Hepatocyte (in vitro differentiated cells): ENCODE results near the gene LAMB4. TPM values are rescaled to one million over a fixed set of nuclear protein-coding genes. Genes with fewer than 3 reads are reported as not detected.

Source experiments
- DNase-seq: peaks from one replicate; pipeline ENCODE4 v3.0.0-alpha.2; 2016; ENCODE audit warnings: low spot score
- H2AFZ ChIP-seq: fragments of 200-600 bp; sonication (generic); 2 replicates; pipeline ENCODE4 v1.6.0; 2016; ENCODE audit warnings: antibody characterized with exemption, mild to moderate bottlenecking
- H3K27ac ChIP-seq: fragments of 200-600 bp; sonication (generic); 2 replicates; pipeline ENCODE4 v1.5.1; 2016; ENCODE audit warnings: mild to moderate bottlenecking
- H3K27me3 ChIP-seq: fragments of 200-600 bp; sonication (generic); 2 replicates; pipeline ENCODE4 v1.6.1; 2016
- H3K36me3 ChIP-seq: fragments of 200-600 bp; sonication (generic); replicated peaks from 2 replicates; pipeline ENCODE4 v1.5.1; 2016; ENCODE audit warnings: low read depth; ENCODE audit not compliant: insufficient read depth
- H3K4me1 ChIP-seq: fragments of 200-600 bp; sonication (generic); 2 replicates; pipeline ENCODE4 v1.5.1; 2016; ENCODE audit warnings: mild to moderate bottlenecking, moderate library complexity; ENCODE audit not compliant: insufficient read depth
- H3K4me2 ChIP-seq: fragments of 200-600 bp; sonication (generic); 2 replicates; pipeline ENCODE4 v1.6.0; 2016
- H3K4me3 ChIP-seq: fragments of 200-600 bp; sonication (generic); 2 replicates; pipeline ENCODE4 v1.5.1; 2016; ENCODE audit warnings: mild to moderate bottlenecking
- H3K79me2 ChIP-seq: fragments of 200-600 bp; sonication (generic); 2 replicates; pipeline ENCODE4 v1.6.0; 2017; ENCODE audit warnings: mild to moderate bottlenecking
- H3K9me2 ChIP-seq: fragments of 200-600 bp; sonication (generic); replicated peaks from 2 replicates; pipeline ENCODE4 v1.6.0; 2017; ENCODE audit warnings: mild to moderate bottlenecking; ENCODE audit not compliant: insufficient read depth
- H3K9me3 ChIP-seq: fragments of 200-600 bp; sonication (generic); 2 replicates; pipeline ENCODE4 v1.5.1; 2016; ENCODE audit warnings: low read depth, mild to moderate bottlenecking
- H4K20me1 ChIP-seq: fragments of 200-600 bp; sonication (generic); 2 replicates; pipeline ENCODE4 v1.6.0; 2016; ENCODE audit warnings: mild to moderate bottlenecking; ENCODE audit not compliant: insufficient read depth, poor library complexity, severe bottlenecking
- EZH2 ChIP-seq: fragments of 200-600 bp; sonication (generic); IDR thresholded peaks from 2 replicates; pipeline ENCODE4 v1.6.1; 2016; ENCODE audit warnings: antibody characterized with exemption, mild to moderate bottlenecking, borderline replicate concordance
- EZH2phosphoT487 ChIP-seq: fragments of 200-600 bp; sonication (generic); IDR thresholded peaks from one replicate; pipeline ENCODE4 v1.6.1; 2018; ENCODE audit warnings: antibody characterized with exemption, mild to moderate bottlenecking, low read depth, moderate library complexity; ENCODE audit not compliant: unreplicated experiment, severe bottlenecking
- WGBS: methylation state at CpG from one replicate; pipeline ENCODE4 v1.1.6; 2016; ENCODE audit warnings: low lambda C conversion rate; ENCODE audit errors: missing lambda C conversion rate; 5-methylcytosine and 5-hydroxymethylcytosine counted together
- polyA plus RNA-seq: library from polyadenylated mRNA; unstranded; fragments of >200 nt; fragmentation: Nextera tagmentation; extraction: Ambion mirVana; gene quantifications from 2 replicates; pipeline ENCODE4 v1.2.1, GENCODE V29; 2016
- total RNA-seq: library from RNA; depleted of rRNA; stranded (reverse); fragments of >200 nt; gene quantifications from 2 replicates; pipeline ENCODE4 v1.2.3, GENCODE V29; 2014
- TF ChIP-seq, protein P1 (sequence below): fragments of 200-600 bp; sonication (generic); IDR thresholded peaks from 2 replicates; pipeline ENCODE4 v1.5.1; 2016; ENCODE audit warnings: antibody characterized with exemption, mild to moderate bottlenecking; ENCODE audit not compliant: poor library complexity

Gene LAMB4
- total and polyA plus RNA-seq, 2 experiments from 2014 or later: 1.3 to 1.9 TPM

DNA sequence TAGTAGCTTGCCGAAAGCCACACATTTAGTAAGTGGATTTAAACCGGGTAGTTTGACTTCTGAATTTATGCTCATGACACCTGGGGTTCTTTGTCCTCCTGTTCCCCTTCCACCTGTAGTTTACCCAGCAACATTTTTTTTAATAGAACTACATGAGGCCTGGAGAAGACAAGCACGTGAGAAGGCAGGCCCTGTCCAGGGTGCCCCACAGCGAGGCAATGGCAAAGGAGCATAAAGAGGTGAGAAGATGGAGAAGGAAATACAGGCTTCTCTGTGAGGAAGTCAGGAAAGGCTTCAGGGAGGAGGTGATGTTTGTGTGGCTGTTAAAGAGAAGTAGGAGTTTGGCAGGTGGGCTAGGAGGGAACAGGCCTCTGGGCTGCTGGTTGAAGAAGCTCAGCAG is 76.9 kb downstream of the LAMB4 start:
- no peak overlapping the region for H3K27ac ChIP-seq
- no peak overlapping the region for H3K4me2 ChIP-seq
- H3K9me3 ChIP-seq: no peaks in the 10 kb centered on the region
- H4K20me1 ChIP-seq: no peaks in the 10 kb centered on the region
- H3K9me2 ChIP-seq: no peaks in the 10 kb centered on the region
- no peak for DNase-seq
- H3K4me3 ChIP-seq: no peak overlapping the region
- TF ChIP-seq EZH2phosphoT487: no peak
- TF ChIP-seq, protein P1, sequence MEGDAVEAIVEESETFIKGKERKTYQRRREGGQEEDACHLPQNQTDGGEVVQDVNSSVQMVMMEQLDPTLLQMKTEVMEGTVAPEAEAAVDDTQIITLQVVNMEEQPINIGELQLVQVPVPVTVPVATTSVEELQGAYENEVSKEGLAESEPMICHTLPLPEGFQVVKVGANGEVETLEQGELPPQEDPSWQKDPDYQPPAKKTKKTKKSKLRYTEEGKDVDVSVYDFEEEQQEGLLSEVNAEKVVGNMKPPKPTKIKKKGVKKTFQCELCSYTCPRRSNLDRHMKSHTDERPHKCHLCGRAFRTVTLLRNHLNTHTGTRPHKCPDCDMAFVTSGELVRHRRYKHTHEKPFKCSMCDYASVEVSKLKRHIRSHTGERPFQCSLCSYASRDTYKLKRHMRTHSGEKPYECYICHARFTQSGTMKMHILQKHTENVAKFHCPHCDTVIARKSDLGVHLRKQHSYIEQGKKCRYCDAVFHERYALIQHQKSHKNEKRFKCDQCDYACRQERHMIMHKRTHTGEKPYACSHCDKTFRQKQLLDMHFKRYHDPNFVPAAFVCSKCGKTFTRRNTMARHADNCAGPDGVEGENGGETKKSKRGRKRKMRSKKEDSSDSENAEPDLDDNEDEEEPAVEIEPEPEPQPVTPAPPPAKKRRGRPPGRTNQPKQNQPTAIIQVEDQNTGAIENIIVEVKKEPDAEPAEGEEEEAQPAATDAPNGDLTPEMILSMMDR: no peak
- no peak for TF ChIP-seq EZH2
- no peak overlapping the region for H2AFZ ChIP-seq
- H3K79me2 ChIP-seq: no peaks in the 10 kb centered on the region
- 89% methylated on average over 4 of the region's 4 CpGs for WGBS
- no peaks in the 10 kb centered on the region for H3K27me3 ChIP-seq
- H3K36me3 ChIP-seq: no peaks in the 10 kb centered on the region
- H3K4me1 ChIP-seq: no peaks in the 10 kb centered on the region

DNA sequence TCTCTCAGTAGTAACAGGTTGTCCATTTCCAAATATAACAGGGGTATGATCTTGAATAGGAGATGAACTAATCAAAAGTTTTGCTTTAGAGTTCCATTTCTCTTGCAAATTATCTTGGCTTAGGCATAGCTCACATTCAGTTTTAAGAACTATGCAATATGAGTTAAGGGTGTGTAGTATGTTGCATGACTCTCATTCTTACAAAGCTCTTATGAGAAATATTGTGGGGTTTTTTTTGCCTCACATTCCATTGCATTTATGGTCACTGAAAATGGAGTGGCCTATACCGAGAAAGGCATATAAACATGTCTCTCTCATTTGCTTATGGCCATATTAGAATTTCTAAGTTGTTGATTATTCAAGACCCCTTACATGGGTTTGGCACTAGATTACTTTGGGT is 78.7 kb downstream of the LAMB4 start:
- Histone ChIP-seq H3K36me3 (no peaks in the 10 kb centered on the region), H3K27me3 (no peaks in the 10 kb centered on the region), H4K20me1 (no peaks in the 10 kb centered on the region), H3K4me2 (no peak overlapping the region), H3K27ac (no peak overlapping the region), H3K79me2 (no peaks in the 10 kb centered on the region), H3K4me1 (no peaks in the 10 kb centered on the region), H3K9me3 (no peaks in the 10 kb centered on the region), H3K9me2 (no peaks in the 10 kb centered on the region), H2AFZ (no peak overlapping the region), H3K4me3 (no peak overlapping the region)
- no peak for DNase-seq
- 56% methylated on average over 1 of the region's 1 CpG for WGBS
- TF ChIP-seq, protein P1: no peak
- TF ChIP-seq EZH2phosphoT487: no peak
- TF ChIP-seq EZH2: no peak

DNA sequence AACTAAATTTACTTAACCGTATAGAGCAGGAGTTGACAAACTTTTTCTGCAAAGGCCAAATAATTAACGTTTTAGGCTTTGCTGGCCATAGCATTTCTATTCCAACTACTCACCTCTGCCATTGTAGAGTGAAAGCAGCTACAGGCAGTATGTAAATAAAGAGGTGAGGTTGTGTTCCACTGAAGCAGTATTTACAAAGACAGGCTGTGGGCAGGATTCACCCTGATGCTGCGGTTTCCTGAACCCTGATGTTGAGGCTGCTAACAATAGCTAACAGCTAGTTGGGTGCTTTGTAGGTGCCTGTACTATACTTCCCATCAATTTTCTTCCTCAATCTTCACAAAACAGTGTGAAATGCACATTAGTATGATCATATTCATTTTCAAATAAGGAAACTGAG is 80.2 kb downstream of the LAMB4 start:
- H4K20me1 ChIP-seq: no peaks in the 10 kb centered on the region
- no peaks in the 10 kb centered on the region for H3K4me1 ChIP-seq
- no peaks in the 10 kb centered on the region for H3K9me3 ChIP-seq
- H3K36me3 ChIP-seq: no peaks in the 10 kb centered on the region
- H3K79me2 ChIP-seq: no peaks in the 10 kb centered on the region
- no peak overlapping the region for H2AFZ ChIP-seq
- no peak overlapping the region for H3K4me3 ChIP-seq
- no peak for DNase-seq
- TF ChIP-seq, protein P1: no peak
- no peak for TF ChIP-seq EZH2phosphoT487
- TF ChIP-seq EZH2: no peak
- no peaks in the 10 kb centered on the region for H3K9me2 ChIP-seq
- 80% methylated on average over 3 of the region's 3 CpGs for WGBS
- H3K4me2 ChIP-seq: no peak overlapping the region
- no peak overlapping the region for H3K27ac ChIP-seq
- H3K27me3 ChIP-seq: no peaks in the 10 kb centered on the region

DNA sequence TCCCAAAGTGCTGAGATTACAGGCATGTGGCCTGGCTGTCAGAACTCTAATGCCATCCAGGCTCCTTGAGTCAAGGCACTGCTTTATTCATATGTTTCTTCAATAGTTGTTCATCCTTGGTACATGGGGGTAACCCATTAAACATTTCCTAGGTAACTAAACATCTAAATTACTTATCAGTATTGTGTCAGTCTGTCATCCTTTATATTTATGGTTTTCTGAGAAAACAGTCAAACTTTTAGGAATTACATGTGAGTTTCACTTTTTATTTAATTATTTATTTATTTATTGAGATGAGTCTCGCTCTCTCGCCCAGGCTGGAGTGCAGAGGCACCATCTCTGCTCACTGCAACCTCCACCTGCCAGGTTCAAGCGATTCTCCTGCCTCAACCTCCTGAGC is 81.7 kb downstream of the LAMB4 start:
- H3K4me3 ChIP-seq: no peak overlapping the region
- DNase-seq: no peak
- H3K9me2 ChIP-seq: no peaks in the 10 kb centered on the region
- H3K79me2 ChIP-seq: no peaks in the 10 kb centered on the region
- no peak overlapping the region for H3K27ac ChIP-seq
- no peak overlapping the region for H2AFZ ChIP-seq
- 98% methylated on average over 3 of the region's 3 CpGs for WGBS
- H3K4me1 ChIP-seq: no peaks in the 10 kb centered on the region
- no peaks in the 10 kb centered on the region for H3K36me3 ChIP-seq
- H3K27me3 ChIP-seq: no peaks in the 10 kb centered on the region
- H4K20me1 ChIP-seq: no peaks in the 10 kb centered on the region
- no peak overlapping the region for H3K4me2 ChIP-seq
- no peak for TF ChIP-seq EZH2
- no peak for TF ChIP-seq EZH2phosphoT487
- TF ChIP-seq, protein P1: no peak
- no peaks in the 10 kb centered on the region for H3K9me3 ChIP-seq
